ENCODE data around the gene CEP135.
"Not testable (repeated sequence)": the region's sequence is repeated elsewhere in the genome, so short reads cannot be mapped to it uniquely, and the experiment has no call there.

CEP135 gene

DNA sequence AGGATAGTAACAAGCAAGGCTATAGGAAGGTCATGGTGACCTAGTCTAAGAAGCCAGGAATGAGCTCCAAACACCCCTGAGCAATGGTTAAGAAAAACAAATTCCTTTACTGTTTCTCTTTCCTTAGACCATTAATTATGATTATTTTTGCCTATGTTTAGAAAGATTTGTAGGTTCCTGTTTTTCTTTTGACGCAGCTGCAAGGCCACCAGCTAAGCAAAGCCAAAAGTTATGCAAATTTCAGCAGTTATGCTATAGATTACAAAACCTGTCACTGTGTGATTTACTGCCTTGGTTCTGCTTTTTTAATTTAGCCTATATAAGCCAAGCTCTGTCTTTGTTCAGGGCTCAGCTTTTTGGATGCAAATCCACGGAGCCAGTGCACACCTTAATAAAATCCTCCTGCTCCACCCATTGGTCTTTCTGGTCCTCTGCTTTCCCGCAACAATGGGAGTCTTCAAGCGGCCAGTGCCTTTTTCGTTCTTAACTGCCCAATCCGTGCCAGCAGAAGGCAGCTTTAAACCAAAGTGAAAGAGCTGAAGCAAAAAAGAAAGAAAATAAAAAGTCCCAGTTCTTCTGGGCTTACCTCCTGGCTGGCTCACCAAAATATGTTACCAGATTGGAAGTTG is 1.4 kb upstream of the CEP135 start:
- no peaks in the 10 kb centered on the region for H3K27me3 ChIP-seq (ENCODE audit: control insufficient read depth, insufficient read depth, low read length)
- no peak overlapping the region for H3K27ac ChIP-seq (ENCODE audit: low read length)
- H3K36me3 ChIP-seq (ENCODE audit: control insufficient read depth, low read depth, low read length): no peaks in the 10 kb centered on the region
- no peaks in the 10 kb centered on the region for H3K9me3 ChIP-seq (ENCODE audit: control insufficient read depth, low read depth, low read length)
- H3K4me3 ChIP-seq (ENCODE audit: low read length): no peak overlapping the region
- no peak overlapping the region for H3K9ac ChIP-seq (ENCODE audit: low read length)
- H3K4me1 ChIP-seq (ENCODE audit: control insufficient read depth, low read depth, low read length): peaks cover 22% of the 10 kb centered on the region

- peak overlapping the region; percentile 87 for H3K4me3 ChIP-seq (ENCODE audit: low read length)
- H3K27ac ChIP-seq (ENCODE audit: low read length): no peak overlapping the region
- H3K9ac ChIP-seq (ENCODE audit: low read length): peak overlapping the region; percentile 70
- peaks cover 22% of the 10 kb centered on the region for H3K4me1 ChIP-seq (ENCODE audit: control insufficient read depth, low read depth, low read length)
- peaks cover 6% of the 10 kb centered on the region for H3K36me3 ChIP-seq (ENCODE audit: control insufficient read depth, low read depth, low read length)
- no peaks in the 10 kb centered on the region for H3K9me3 ChIP-seq (ENCODE audit: control insufficient read depth, low read depth, low read length)
- no peaks in the 10 kb centered on the region for H3K27me3 ChIP-seq (ENCODE audit: control insufficient read depth, insufficient read depth, low read length)
These were observed 626 bp upstream of the CEP135 start for GRCh38 chr4:55947912-55948725.

DNA sequence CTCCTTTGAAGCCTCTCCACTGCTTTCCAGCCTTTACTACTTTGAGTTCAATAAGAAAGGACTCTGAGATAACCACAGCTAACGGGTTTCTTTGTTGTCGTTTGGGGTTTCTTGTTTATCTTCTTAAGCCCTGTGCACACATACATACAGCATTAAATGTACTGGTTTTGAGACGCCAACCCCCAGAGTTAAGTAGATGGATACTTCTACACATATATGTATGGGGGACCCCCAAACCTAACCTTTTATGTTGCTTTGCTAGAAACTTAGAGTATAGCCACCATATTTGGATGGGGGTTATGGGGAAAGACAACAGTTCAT is 697 bp downstream of the CEP135 start:
- Histone ChIP-seq H3K27ac (ENCODE audit: low read length) (peak overlapping the region; percentile 17), H3K4me1 (ENCODE audit: control insufficient read depth, low read depth, low read length) (peaks cover 22% of the 10 kb centered on the region), H3K27me3 (ENCODE audit: control insufficient read depth, insufficient read depth, low read length) (no peaks in the 10 kb centered on the region), H3K9ac (ENCODE audit: low read length) (peak overlapping the region; percentile 70), H3K9me3 (ENCODE audit: control insufficient read depth, low read depth, low read length) (no peaks in the 10 kb centered on the region), H3K36me3 (ENCODE audit: control insufficient read depth, low read depth, low read length) (peaks cover 13% of the 10 kb centered on the region), H3K4me3 (ENCODE audit: low read length) (peak overlapping the region; percentile 87)

DNA sequence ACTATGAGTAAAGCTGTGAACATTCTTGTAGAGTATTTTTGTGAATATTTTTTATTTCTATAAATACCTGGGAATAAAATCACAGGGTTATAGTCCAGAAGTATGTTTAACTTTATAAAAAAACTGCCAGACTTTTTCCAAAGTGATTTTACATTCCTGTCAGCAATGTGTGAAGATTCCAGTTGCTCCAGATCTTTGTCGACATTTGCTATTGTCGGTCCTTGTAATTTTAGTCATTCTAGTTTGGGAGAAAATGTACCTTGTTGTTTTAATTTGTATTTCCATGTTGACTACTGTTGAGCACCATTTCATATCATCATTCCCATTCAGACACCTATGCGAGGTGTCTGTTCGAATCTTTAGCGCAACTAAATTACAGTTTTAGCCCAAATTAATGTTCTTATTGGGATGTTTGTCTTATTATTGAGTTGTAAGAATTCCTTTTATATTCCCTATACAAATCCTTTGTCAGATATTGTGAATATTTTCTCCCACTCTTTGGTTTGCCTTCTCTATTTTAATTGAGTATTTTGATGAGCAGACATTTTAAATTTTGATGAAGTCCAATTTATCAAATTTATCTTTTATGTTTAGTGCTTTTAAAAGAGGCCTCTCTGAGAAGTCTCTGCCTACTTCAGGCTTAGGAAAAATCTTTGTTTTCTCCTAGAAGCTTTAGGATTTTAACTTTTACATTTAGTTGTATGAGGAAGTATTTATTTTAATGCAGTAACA is 2.6 kb downstream of the CEP135 start:
- no peaks in the 10 kb centered on the region for H3K9me3 ChIP-seq (ENCODE audit: control insufficient read depth, low read depth, low read length)
- no peak overlapping the region for H3K4me3 ChIP-seq (ENCODE audit: low read length)
- H3K36me3 ChIP-seq (ENCODE audit: control insufficient read depth, low read depth, low read length): peaks cover 21% of the 10 kb centered on the region
- H3K9ac ChIP-seq (ENCODE audit: low read length): no peak overlapping the region
- no peak overlapping the region for H3K27ac ChIP-seq (ENCODE audit: low read length)
- no peaks in the 10 kb centered on the region for H3K27me3 ChIP-seq (ENCODE audit: control insufficient read depth, insufficient read depth, low read length)
- H3K4me1 ChIP-seq (ENCODE audit: control insufficient read depth, low read depth, low read length): peaks cover 22% of the 10 kb centered on the region

DNA sequence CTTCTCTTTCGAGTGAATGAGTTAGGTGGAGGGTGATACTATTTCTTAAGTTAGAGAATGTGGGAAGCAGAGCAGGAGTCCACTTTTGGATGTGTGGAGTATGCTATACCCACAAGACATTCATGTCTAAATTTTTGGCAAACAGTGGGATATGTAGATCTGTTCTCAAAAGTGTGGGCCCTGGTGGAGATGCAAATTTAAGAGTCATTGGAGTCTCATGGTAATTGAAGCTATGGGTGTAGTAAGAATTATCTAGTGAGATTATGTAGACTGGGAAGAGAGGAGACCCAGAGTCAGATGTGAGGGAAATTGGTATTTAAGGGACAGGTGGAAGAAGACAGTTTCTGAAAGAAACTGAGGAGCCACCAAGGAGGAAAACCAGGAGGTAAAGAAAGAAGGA is 7.0 kb downstream of the CEP135 start:
- H3K27ac ChIP-seq (ENCODE audit: low read length): no peak overlapping the region
- H3K27me3 ChIP-seq (ENCODE audit: control insufficient read depth, insufficient read depth, low read length): no peaks in the 10 kb centered on the region
- H3K4me3 ChIP-seq (ENCODE audit: low read length): no peak overlapping the region
- H3K36me3 ChIP-seq (ENCODE audit: control insufficient read depth, low read depth, low read length): peaks cover 37% of the 10 kb centered on the region
- no peak overlapping the region for H3K9ac ChIP-seq (ENCODE audit: low read length)
- no peaks in the 10 kb centered on the region for H3K4me1 ChIP-seq (ENCODE audit: control insufficient read depth, low read depth, low read length)
- no peaks in the 10 kb centered on the region for H3K9me3 ChIP-seq (ENCODE audit: control insufficient read depth, low read depth, low read length)

DNA sequence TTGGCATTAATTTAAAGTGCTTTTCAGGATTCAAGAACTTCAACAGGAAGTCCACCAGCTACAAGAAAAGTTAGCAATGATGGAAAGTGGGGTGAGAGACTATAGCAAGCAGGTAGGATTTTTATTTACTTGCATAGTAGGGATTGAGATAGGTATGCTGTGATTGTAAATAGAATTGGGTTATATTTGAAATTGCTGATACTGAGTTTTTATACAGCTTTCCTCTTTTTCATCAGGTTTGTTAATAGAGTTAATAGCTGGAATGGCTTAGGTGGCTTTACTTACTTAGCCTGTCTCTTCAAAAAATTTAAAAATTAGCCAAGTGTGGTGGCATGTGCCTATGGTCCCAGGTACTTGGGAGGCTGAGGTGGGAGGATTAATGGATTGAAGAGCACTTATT is 10.9 kb downstream of the CEP135 start:
- H3K36me3 ChIP-seq (ENCODE audit: control insufficient read depth, low read depth, low read length): peaks cover 27% of the 10 kb centered on the region
- H3K9ac ChIP-seq (ENCODE audit: low read length): no peak overlapping the region
- no peaks in the 10 kb centered on the region for H3K4me1 ChIP-seq (ENCODE audit: control insufficient read depth, low read depth, low read length)
- H3K27ac ChIP-seq (ENCODE audit: low read length): no peak overlapping the region
- H3K9me3 ChIP-seq (ENCODE audit: control insufficient read depth, low read depth, low read length): no peaks in the 10 kb centered on the region
- no peaks in the 10 kb centered on the region for H3K27me3 ChIP-seq (ENCODE audit: control insufficient read depth, insufficient read depth, low read length)
- H3K4me3 ChIP-seq (ENCODE audit: low read length): no peak overlapping the region

GRCh38 chr4:55964046-55964445 is 15.3 kb downstream of the CEP135 start:
- Histone ChIP-seq H3K27me3 (ENCODE audit: control insufficient read depth, insufficient read depth, low read length) (no peaks in the 10 kb centered on the region), H3K9me3 (ENCODE audit: control insufficient read depth, low read depth, low read length) (no peaks in the 10 kb centered on the region), H3K36me3 (ENCODE audit: control insufficient read depth, low read depth, low read length) (peaks cover 9% of the 10 kb centered on the region), H3K4me3 (ENCODE audit: low read length) (no peak overlapping the region), H3K4me1 (ENCODE audit: control insufficient read depth, low read depth, low read length) (no peaks in the 10 kb centered on the region), H3K27ac (ENCODE audit: low read length) (no peak overlapping the region), H3K9ac (ENCODE audit: low read length) (no peak overlapping the region)

- no peak overlapping the region for H3K9ac ChIP-seq (ENCODE audit: low read length)
- no peak overlapping the region for H3K4me3 ChIP-seq (ENCODE audit: low read length)
- H3K36me3 ChIP-seq (ENCODE audit: control insufficient read depth, low read depth, low read length): peaks cover 3% of the 10 kb centered on the region
These were observed 16.8 kb downstream of the CEP135 start for GRCh38 chr4:55965585-55965984.

DNA sequence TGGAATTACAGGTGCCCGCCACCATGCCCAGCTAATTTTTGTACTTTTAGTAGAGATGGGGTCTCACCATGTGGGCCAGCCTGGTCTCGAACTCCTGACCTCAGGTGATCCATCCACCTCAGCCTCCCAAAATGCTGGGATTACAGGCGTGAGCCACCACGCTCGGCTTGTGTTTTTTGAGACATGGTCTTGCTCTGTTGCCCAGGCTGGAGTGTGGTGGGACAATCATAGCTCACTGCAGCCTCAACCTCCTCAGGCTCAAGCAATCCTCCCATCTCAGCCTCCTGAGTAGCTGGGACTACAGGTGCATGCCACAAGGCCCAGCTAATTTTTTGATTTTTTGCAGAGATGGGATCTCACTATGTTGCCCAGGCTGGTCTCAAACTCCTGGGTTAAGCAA is 17.6 kb downstream of the CEP135 start:
- not testable (repeated sequence) for H3K36me3 ChIP-seq (ENCODE audit: control insufficient read depth, low read depth, low read length); H3K27me3 ChIP-seq (ENCODE audit: control insufficient read depth, insufficient read depth, low read length); H3K27ac ChIP-seq (ENCODE audit: low read length); H3K4me1 ChIP-seq (ENCODE audit: control insufficient read depth, low read depth, low read length); H3K9me3 ChIP-seq (ENCODE audit: control insufficient read depth, low read depth, low read length); H3K9ac ChIP-seq (ENCODE audit: low read length); H3K4me3 ChIP-seq (ENCODE audit: low read length)

More at GRCh38 chr4:55965585-55965984, 16.8 kb downstream of the CEP135 start:
- no peaks in the 10 kb centered on the region for H3K9me3 ChIP-seq (ENCODE audit: control insufficient read depth, low read depth, low read length)
- H3K27me3 ChIP-seq (ENCODE audit: control insufficient read depth, insufficient read depth, low read length): no peaks in the 10 kb centered on the region
- no peaks in the 10 kb centered on the region for H3K4me1 ChIP-seq (ENCODE audit: control insufficient read depth, low read depth, low read length)
- H3K27ac ChIP-seq (ENCODE audit: low read length): no peak overlapping the region

DNA sequence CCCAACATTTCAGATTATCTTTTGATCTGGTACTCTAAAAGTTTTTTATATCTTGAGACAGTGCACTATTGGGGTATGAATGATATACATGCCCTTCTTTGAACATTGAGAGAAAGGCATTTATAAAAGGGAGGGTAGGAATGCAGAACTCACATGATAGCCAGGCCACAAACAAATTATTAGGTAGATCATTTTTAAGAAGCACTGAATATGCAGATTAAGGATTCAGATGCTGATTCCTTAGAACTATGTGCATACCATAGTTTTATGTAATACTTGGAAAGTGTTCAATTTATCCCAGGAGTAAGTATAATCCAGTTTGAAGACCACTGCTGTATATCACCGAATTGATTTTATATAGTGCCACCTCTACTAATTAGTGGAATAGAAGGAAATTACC is 18.6 kb downstream of the CEP135 start:
- Histone ChIP-seq H3K36me3 (ENCODE audit: control insufficient read depth, low read depth, low read length) (peaks cover 8% of the 10 kb centered on the region), H3K27me3 (ENCODE audit: control insufficient read depth, insufficient read depth, low read length) (no peaks in the 10 kb centered on the region), H3K27ac (ENCODE audit: low read length) (no peak overlapping the region), H3K9me3 (ENCODE audit: control insufficient read depth, low read depth, low read length) (no peaks in the 10 kb centered on the region), H3K9ac (ENCODE audit: low read length) (no peak overlapping the region), H3K4me1 (ENCODE audit: control insufficient read depth, low read depth, low read length) (no peaks in the 10 kb centered on the region), H3K4me3 (ENCODE audit: low read length) (no peak overlapping the region)

DNA sequence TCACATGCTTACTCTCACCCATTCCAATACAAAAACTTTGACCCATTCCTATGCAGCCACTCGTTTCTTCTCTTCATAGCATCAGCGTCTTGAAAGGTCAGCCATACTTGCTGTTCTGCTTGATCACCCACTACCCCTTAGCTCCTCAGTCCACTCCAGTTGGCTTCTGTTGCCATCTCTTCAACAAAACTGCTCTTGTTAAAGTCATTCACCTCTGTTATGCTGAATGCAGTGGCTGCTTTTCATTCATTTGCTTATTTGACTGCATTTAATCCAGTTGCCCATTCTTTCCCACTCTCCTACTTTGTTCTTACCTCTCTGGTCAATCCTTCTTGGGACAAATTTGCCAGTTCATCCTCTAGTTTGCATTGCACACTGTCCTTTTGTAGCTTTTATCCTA is 24.9 kb downstream of the CEP135 start:
- H3K9me3 ChIP-seq (ENCODE audit: control insufficient read depth, low read depth, low read length): no peaks in the 10 kb centered on the region
- H3K4me1 ChIP-seq (ENCODE audit: control insufficient read depth, low read depth, low read length): peaks cover 11% of the 10 kb centered on the region
- no peaks in the 10 kb centered on the region for H3K27me3 ChIP-seq (ENCODE audit: control insufficient read depth, insufficient read depth, low read length)

More for the DNA sequence above, 24.9 kb downstream of the CEP135 start:
- Histone ChIP-seq H3K4me3 (ENCODE audit: low read length) (peak overlapping the region; percentile 16), H3K27ac (ENCODE audit: low read length) (no peak overlapping the region), H3K9ac (ENCODE audit: low read length) (no peak overlapping the region), H3K36me3 (ENCODE audit: control insufficient read depth, low read depth, low read length) (peaks cover 7% of the 10 kb centered on the region)
